ENCODE results near the gene NKX6-2.
"Not testable (repeated sequence)": the region's sequence is repeated elsewhere in the genome, so short reads cannot be mapped to it uniquely, and the experiment has no call there.

The NKX6-2 gene

DNA sequence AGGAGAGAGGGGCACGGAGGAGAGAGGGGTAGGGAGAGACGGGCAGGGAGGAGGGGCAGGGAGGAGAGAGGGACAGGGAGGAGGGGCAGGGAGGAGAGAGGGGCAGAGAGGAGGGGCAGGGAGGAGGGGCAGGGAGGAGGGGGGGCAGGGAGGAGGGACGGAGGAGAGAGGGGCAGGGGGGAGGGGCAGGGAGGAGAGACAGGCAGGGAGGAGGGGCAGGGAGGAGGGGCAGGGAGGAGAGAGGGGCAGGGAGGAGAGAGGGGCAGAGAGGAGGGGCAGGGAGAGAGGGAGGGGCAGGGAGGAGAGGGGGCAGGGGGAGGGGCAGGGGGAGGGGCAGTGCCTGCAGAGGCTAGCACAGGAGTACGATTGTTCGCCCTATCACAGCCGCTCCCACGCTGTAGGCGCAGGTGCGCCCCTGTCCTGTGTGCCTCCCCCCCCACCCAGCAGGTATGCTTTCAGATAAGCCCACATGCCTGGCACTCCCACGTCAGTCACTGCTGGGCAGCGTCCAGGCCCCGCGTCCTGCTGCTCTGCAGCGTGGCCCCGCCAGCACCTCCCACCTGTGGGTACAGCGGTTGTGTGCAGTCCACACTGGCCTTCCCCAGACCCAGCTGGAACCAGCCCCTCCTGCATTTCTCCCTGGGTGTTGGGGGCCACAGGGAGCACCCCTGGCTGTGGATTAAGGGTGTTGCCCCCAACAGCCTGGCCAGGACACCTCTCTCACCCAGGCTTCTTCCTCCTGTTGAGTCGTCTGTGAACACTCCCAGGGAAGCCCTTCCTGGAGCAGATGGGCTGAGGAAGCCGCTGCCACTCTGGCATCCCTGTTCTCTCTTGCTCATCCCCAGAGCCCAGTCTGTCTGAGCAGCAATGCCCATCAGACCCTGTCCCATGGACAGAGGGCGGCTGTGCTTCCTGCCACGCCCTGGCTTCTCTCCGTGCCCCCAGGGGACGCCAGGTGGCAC is 10.8 kb downstream of the NKX6-2 start:
- H3K4me3 ChIP-seq (ENCODE audit: low read depth, low read length, poor library complexity, severe bottlenecking): no peak overlapping the region
- no peaks in the 10 kb centered on the region for H4K20me1 ChIP-seq (ENCODE audit: insufficient read depth, low read length)
- no peaks in the 10 kb centered on the region for H3F3A ChIP-seq (ENCODE audit: insufficient read depth, low read length)
- no peaks in the 10 kb centered on the region for H3K27me3 ChIP-seq (ENCODE audit: insufficient read depth, low read length)
- H3K9ac ChIP-seq (ENCODE audit: low read length): no peak overlapping the region
- no peaks in the 10 kb centered on the region for H3K79me2 ChIP-seq (ENCODE audit: insufficient read depth, low read length)
- no peak overlapping the region for H2AFZ ChIP-seq (ENCODE audit: low read length)
- no peak overlapping the region for H3K4me2 ChIP-seq (ENCODE audit: low read length)
- H3K9me3 ChIP-seq (ENCODE audit: low read length): no peaks in the 10 kb centered on the region
- no peaks in the 10 kb centered on the region for H3K36me3 ChIP-seq (ENCODE audit: insufficient read depth, low read length)
- no peaks in the 10 kb centered on the region for H3K4me1 ChIP-seq (ENCODE audit: insufficient read depth, low read length, severe bottlenecking)
- TF ChIP-seq, protein P1, sequence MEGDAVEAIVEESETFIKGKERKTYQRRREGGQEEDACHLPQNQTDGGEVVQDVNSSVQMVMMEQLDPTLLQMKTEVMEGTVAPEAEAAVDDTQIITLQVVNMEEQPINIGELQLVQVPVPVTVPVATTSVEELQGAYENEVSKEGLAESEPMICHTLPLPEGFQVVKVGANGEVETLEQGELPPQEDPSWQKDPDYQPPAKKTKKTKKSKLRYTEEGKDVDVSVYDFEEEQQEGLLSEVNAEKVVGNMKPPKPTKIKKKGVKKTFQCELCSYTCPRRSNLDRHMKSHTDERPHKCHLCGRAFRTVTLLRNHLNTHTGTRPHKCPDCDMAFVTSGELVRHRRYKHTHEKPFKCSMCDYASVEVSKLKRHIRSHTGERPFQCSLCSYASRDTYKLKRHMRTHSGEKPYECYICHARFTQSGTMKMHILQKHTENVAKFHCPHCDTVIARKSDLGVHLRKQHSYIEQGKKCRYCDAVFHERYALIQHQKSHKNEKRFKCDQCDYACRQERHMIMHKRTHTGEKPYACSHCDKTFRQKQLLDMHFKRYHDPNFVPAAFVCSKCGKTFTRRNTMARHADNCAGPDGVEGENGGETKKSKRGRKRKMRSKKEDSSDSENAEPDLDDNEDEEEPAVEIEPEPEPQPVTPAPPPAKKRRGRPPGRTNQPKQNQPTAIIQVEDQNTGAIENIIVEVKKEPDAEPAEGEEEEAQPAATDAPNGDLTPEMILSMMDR (IDR thresholded peaks at IDR 0.05; ENCODE audit: low read length): no peak
- TF ChIP-seq EZH2 (IDR thresholded peaks at IDR 0.05; ENCODE audit: borderline replicate concordance, low read length): no peak
- H3K9me2 ChIP-seq (ENCODE audit: low read depth, low read length): no peaks in the 10 kb centered on the region
- H3K27ac ChIP-seq (ENCODE audit: low read depth, low read length, poor library complexity, severe bottlenecking): no peak overlapping the region

DNA sequence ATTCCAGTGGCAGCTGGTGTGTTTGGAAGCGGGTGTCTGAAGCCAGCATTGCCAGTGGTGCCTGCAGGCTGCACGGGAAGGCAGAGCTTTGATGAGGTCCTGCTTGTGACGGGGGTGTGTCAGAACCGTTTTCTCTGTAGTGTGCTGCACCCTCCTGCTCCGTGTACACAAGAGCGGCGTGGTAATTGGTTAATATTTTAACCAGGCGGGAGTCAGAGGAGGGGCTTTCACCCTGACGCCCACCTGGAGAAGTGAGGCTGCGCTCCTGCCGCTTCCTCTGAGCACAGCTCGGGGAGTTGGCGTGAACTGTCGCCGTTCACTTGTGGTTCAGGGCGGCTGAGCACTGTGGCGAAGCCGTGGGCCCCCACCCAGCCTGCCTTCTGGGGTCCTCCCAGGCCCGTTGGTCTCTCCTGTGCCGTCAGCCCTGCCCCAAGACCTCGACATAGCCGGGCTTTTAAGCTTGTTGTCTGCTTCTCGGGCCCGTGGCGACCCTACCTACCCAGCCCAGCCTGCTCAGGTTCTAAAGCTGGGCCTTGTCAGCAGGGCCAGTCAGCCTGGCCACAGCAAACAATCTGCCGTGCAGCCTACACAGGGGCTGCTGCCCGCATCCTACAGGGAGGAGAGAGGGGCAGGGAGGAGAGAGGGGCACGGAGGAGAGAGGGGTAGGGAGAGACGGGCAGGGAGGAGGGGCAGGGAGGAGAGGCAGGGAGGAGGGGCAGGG is 11.6 kb downstream of the NKX6-2 start:
- Histone ChIP-seq H3K9ac (ENCODE audit: low read length) (no peak overlapping the region), H3K27ac (ENCODE audit: low read depth, low read length, poor library complexity, severe bottlenecking) (no peak overlapping the region)

DNA sequence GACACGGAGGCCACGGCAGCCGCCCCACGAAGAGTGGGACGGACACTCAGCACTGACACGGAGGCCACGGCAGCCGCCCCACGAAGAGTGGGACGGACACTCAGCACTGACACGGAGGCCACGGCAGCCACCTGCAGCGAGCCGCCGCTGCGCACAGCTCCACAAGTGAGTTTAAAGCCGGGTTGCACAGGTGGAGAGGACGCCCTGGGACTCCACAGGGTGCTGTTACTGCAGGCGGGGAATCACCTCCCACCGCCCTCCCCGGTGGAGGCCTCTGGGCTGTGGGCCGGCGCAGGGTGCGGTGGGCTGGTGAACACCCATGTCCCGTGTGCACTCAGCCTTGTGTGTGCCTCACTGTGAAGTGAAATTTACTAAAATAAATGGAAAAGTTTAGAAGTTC is 13.1 kb downstream of the NKX6-2 start:
- H3F3A ChIP-seq (ENCODE audit: insufficient read depth, low read length); H4K20me1 ChIP-seq (ENCODE audit: insufficient read depth, low read length); H3K9me2 ChIP-seq (ENCODE audit: low read depth, low read length); H3K27me3 ChIP-seq (ENCODE audit: insufficient read depth, low read length); H3K4me3 ChIP-seq (ENCODE audit: low read depth, low read length, poor library complexity, severe bottlenecking); H3K27ac ChIP-seq (ENCODE audit: low read depth, low read length, poor library complexity, severe bottlenecking); H3K9ac ChIP-seq (ENCODE audit: low read length); H3K4me1 ChIP-seq (ENCODE audit: insufficient read depth, low read length, severe bottlenecking); H3K36me3 ChIP-seq (ENCODE audit: insufficient read depth, low read length); H2AFZ ChIP-seq (ENCODE audit: low read length); H3K9me3 ChIP-seq (ENCODE audit: low read length); H3K4me2 ChIP-seq (ENCODE audit: low read length); H3K79me2 ChIP-seq (ENCODE audit: insufficient read depth, low read length): not testable (repeated sequence)

More for the DNA sequence above, 11.6 kb downstream of the NKX6-2 start:
- H3K36me3 ChIP-seq (ENCODE audit: insufficient read depth, low read length): no peaks in the 10 kb centered on the region
- H4K20me1 ChIP-seq (ENCODE audit: insufficient read depth, low read length): no peaks in the 10 kb centered on the region
- H3F3A ChIP-seq (ENCODE audit: insufficient read depth, low read length): no peaks in the 10 kb centered on the region
- no peak overlapping the region for H3K4me2 ChIP-seq (ENCODE audit: low read length)
- H3K9me3 ChIP-seq (ENCODE audit: low read length): no peaks in the 10 kb centered on the region
- H3K4me3 ChIP-seq (ENCODE audit: low read depth, low read length, poor library complexity, severe bottlenecking): no peak overlapping the region
- H3K4me1 ChIP-seq (ENCODE audit: insufficient read depth, low read length, severe bottlenecking): no peaks in the 10 kb centered on the region
- no peaks in the 10 kb centered on the region for H3K9me2 ChIP-seq (ENCODE audit: low read depth, low read length)
- no peaks in the 10 kb centered on the region for H3K27me3 ChIP-seq (ENCODE audit: insufficient read depth, low read length)
- TF ChIP-seq, protein P1 (IDR thresholded peaks at IDR 0.05; ENCODE audit: low read length): no peak
- TF ChIP-seq EZH2 (IDR thresholded peaks at IDR 0.05; ENCODE audit: borderline replicate concordance, low read length): no peak
- H2AFZ ChIP-seq (ENCODE audit: low read length): no peak overlapping the region
- no peaks in the 10 kb centered on the region for H3K79me2 ChIP-seq (ENCODE audit: insufficient read depth, low read length)
